Hippocampal formation (tissue), 2 donors: Measurements from ENCODE around the gene RBKS.
"Not testable (repeated sequence)": the region's sequence is repeated elsewhere in the genome, so short reads cannot be mapped to it uniquely, and the experiment has no call there.

Experiments used
- DNase-seq, 2 donors: peaks; one replicate each; lab custom pipeline; 2025; lab: John Stamatoyannopoulos, UW

Gene RBKS

GRCh38 chr2:27798948-27799645, 91.1 kb downstream of the RBKS start:
- DNase-seq, result no peak

GRCh38 chr2:27798486-27798885, 91.7 kb downstream of the RBKS start:
- no peak for DNase-seq

- no peak for DNase-seq
These were observed 92.3 kb downstream of the RBKS start for GRCh38 chr2:27797841-27798240.

- no peak for DNase-seq
These were observed 93.1 kb downstream of the RBKS start for GRCh38 chr2:27796791-27797765.

GRCh38 chr2:27795868-27796277, 94.3 kb downstream of the RBKS start:
- DNase-seq, result no peak

- no peak for DNase-seq
These were observed 94.9 kb downstream of the RBKS start for GRCh38 chr2:27795093-27795834.

GRCh38 chr2:27792759-27793158, 97.4 kb downstream of the RBKS start:
- no peak for DNase-seq

- no peak for DNase-seq
These were observed 99.4 kb downstream of the RBKS start for GRCh38 chr2:27790796-27791195.

- no peak for DNase-seq
These were observed 107.5 kb downstream of the RBKS start for GRCh38 chr2:27782701-27783100.

GRCh38 chr2:27781496-27781895, 108.7 kb downstream of the RBKS start:
- no peak for DNase-seq

- no peak for DNase-seq
These were observed 110.7 kb downstream of the RBKS start for GRCh38 chr2:27779417-27780055.

GRCh38 chr2:27776696-27777095, 113.5 kb downstream of the RBKS start:
- no peak for DNase-seq

GRCh38 chr2:27776097-27776496, 114.1 kb downstream of the RBKS start:
- peak in 1 of 2 donors; percentile 3 for DNase-seq

- no peak for DNase-seq
These were observed 116.2 kb downstream of the RBKS start for GRCh38 chr2:27773959-27774358.

- DNase-seq, result no peak
These were observed 117.4 kb downstream of the RBKS start for GRCh38 chr2:27772804-27773203.

GRCh38 chr2:27771548-27772335, 118.4 kb downstream of the RBKS start, which contains the start of gene MRPL33:
Gene MRPL33, plus strand, starts transcription at chr2:27771719. Its CDS starts 59 bp downstream, at chr2:27771778.
- peak; percentile 81 to 91 for DNase-seq

- DNase-seq, result no peak
These were observed 119.0 kb downstream of the RBKS start for GRCh38 chr2:27771202-27771547.

GRCh38 chr2:27766287-27766661, 123.9 kb downstream of the RBKS start:
- DNase-seq, result no peak

- peak in 1 of 2 donors; percentile 13 for DNase-seq
These were observed 124.4 kb downstream of the RBKS start for GRCh38 chr2:27765621-27766286.

- not testable (repeated sequence) for DNase-seq
These were observed 125.7 kb downstream of the RBKS start for GRCh38 chr2:27764526-27764925.
